ENCODE results near the gene ENTR1.

ENTR1 gene

DNA sequence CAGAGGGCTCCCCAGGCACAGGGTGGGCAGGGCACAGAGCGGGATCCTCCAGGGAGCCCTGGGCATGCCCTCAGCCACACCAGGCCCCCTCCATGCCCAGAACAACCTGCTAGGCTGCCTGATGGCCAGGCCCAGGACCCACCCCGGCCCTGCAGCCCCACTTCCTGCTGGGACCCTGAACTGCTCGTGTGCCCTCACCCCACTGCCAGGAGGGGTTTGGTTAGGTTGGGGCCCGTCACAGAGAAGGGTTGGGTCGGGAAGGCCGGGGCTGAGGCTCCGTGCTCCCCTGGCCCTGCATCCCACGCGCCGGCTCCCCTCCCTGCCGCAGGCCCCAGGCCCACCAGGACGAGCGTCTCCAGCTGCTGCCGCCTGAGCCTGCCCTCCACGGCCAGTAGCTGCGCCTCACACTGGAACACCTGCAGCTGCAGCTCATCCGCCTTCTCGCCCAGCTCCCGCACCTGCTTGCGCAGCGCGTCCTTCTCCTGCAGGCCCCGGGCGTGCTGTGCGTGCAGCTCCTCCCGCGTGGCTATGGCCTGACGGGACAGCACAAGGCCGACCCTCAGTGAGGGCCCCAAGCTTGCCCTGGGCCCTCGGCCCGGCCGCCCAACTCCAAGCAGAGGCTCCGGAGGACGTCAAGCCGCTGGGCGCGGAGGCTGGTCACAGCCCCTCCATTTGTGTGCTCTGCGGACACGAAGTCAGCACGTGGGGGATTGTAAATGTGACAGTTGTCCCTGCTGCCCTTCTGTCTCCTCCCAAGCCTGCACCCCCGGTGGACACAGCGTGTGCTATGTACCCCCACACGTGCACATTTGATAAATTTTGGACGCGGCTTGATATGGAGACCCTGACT, 42.9 kb downstream of the ENTR1 start:
- WGBS, 2 experiments (ENCODE audit: insufficient coverage in 2 of 2) = 88 to 91% methylated on average over 42 to 44 of the region's 45 CpGs
- no peak overlapping the region for H3K27ac ChIP-seq (ENCODE audit: low read depth, low read length, severe bottlenecking)
- peaks cover 4% of the 10 kb centered on the region for H3K36me3 ChIP-seq (ENCODE audit: control insufficient read depth, insufficient read depth, low read length)
- no peaks in the 10 kb centered on the region for H3K9me3 ChIP-seq (ENCODE audit: control insufficient read depth, low read length)
- H3K4me3 ChIP-seq (ENCODE audit: extremely low read depth, insufficient read depth, low read length, poor library complexity, severe bottlenecking) = no peak overlapping the region
- peaks cover 2% of the 10 kb centered on the region for H3K4me1 ChIP-seq (ENCODE audit: control insufficient read depth, insufficient read depth, low read length, poor library complexity, severe bottlenecking)

DNA sequence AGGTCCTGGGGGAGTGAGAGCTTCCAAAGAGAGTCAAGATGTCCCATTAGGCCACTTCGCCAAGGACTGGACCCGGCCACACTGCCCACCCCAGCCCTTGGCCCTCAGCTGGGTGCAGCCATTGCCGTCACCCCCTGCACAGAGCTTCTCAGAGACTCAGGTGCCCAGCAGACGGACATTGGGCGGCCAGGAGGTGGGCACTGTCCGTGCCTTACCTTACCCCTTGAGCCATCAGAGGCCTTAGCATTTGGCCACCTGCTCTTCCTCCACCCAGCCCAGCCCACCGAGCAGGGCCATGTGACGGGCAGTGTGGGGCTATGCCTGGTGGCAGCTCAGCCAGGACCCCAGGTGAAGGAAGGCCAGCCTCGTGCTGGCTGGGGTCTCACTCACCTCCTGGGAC, 43.6 kb downstream of the ENTR1 start:
- H3K4me3 ChIP-seq (ENCODE audit: extremely low read depth, insufficient read depth, low read length, poor library complexity, severe bottlenecking) = no peak overlapping the region
- 91 to 100% methylated on average over 5 to 9 of the region's 9 CpGs for WGBS, 2 experiments (ENCODE audit: insufficient coverage in 2 of 2)
- H3K36me3 ChIP-seq (ENCODE audit: control insufficient read depth, insufficient read depth, low read length) = peaks cover 4% of the 10 kb centered on the region
- H3K27ac ChIP-seq (ENCODE audit: low read depth, low read length, severe bottlenecking) = no peak overlapping the region
- no peaks in the 10 kb centered on the region for H3K9me3 ChIP-seq (ENCODE audit: control insufficient read depth, low read length)
- peaks cover 2% of the 10 kb centered on the region for H3K4me1 ChIP-seq (ENCODE audit: control insufficient read depth, insufficient read depth, low read length, poor library complexity, severe bottlenecking)

DNA sequence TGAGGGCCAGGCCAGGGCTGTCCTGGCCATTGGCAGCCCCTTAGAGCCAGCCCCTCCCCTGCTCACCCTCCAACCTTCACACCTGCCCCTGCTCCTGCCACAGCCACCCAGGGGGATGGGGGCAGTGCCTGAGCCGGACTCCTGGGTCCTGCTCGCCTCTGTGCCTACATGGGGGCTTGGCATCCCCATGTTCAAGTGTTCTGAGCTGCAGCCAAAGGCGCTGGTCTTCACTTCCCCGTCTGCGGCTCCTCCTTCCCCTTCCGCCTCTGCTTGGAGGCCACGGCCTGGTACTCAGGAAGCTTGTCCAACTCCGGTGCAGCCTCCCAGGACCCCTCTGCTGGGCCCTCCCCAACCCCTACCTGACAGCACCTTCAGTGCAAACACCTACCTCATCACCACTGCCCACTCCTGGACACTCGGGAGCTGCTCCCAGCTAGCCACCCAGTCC, 44.6 kb downstream of the ENTR1 start:
- H3K27ac ChIP-seq (ENCODE audit: low read depth, low read length, severe bottlenecking) = no peak overlapping the region
- H3K4me3 ChIP-seq (ENCODE audit: extremely low read depth, insufficient read depth, low read length, poor library complexity, severe bottlenecking) = no peak overlapping the region
- peaks cover 4% of the 10 kb centered on the region for H3K36me3 ChIP-seq (ENCODE audit: control insufficient read depth, insufficient read depth, low read length)
- H3K4me1 ChIP-seq (ENCODE audit: control insufficient read depth, insufficient read depth, low read length, poor library complexity, severe bottlenecking) = peaks cover 2% of the 10 kb centered on the region
- H3K9me3 ChIP-seq (ENCODE audit: control insufficient read depth, low read length) = no peaks in the 10 kb centered on the region
- WGBS, 2 experiments (ENCODE audit: insufficient coverage in 2 of 2) = 92% methylated on average over 8 of the region's 9 CpGs

DNA sequence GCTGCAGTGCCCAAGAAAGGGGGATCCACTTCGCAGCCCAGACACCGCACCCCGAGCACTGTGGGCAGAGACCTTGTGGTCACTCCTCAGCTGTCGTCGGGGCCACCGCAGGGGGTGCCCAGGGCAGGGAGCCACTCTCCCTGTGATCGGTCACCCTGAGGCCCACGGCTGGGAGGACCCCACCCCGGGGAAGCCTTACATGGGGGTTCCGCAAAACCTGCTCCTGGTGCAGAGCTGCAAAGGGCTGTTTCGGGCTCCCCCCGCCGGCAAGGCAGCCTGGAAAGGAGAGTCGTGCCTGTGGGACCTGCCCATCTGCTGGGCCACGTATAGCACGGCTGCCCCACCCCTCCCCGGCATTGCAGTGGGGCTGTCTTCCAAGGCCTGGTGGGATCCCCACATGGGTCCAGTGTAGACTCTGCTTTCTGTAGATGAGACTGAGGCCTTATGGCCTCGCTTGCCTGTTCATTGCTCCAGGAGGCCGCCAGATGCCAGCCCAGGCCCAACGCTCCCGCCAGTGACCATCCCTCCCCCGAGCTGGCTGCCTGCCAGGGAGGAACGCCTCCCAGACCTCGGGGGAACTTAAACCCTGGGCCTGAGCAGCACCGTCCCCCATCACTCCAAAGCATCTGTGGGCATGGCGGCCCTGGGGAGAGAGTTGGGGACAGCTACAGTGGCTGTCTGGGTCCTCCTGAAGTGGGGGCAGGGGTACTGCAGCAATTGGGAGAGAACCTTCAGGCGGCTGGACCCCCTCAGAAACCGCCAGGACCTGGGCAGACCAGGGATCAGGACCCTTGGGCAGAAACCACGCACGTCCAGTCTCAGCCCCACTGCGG, 45.3 kb downstream of the ENTR1 start:
- Histone ChIP-seq H3K9me3 (ENCODE audit: control insufficient read depth, low read length) (no peaks in the 10 kb centered on the region), H3K36me3 (ENCODE audit: control insufficient read depth, insufficient read depth, low read length) (peaks cover 4% of the 10 kb centered on the region), H3K4me1 (ENCODE audit: control insufficient read depth, insufficient read depth, low read length, poor library complexity, severe bottlenecking) (peaks cover 2% of the 10 kb centered on the region), H3K27ac (ENCODE audit: low read depth, low read length, severe bottlenecking) (no peak overlapping the region), H3K4me3 (ENCODE audit: extremely low read depth, insufficient read depth, low read length, poor library complexity, severe bottlenecking) (no peak overlapping the region)
- WGBS, 2 experiments (ENCODE audit: insufficient coverage in 2 of 2) = 91 to 94% methylated on average over 28 to 29 of the region's 31 CpGs

DNA sequence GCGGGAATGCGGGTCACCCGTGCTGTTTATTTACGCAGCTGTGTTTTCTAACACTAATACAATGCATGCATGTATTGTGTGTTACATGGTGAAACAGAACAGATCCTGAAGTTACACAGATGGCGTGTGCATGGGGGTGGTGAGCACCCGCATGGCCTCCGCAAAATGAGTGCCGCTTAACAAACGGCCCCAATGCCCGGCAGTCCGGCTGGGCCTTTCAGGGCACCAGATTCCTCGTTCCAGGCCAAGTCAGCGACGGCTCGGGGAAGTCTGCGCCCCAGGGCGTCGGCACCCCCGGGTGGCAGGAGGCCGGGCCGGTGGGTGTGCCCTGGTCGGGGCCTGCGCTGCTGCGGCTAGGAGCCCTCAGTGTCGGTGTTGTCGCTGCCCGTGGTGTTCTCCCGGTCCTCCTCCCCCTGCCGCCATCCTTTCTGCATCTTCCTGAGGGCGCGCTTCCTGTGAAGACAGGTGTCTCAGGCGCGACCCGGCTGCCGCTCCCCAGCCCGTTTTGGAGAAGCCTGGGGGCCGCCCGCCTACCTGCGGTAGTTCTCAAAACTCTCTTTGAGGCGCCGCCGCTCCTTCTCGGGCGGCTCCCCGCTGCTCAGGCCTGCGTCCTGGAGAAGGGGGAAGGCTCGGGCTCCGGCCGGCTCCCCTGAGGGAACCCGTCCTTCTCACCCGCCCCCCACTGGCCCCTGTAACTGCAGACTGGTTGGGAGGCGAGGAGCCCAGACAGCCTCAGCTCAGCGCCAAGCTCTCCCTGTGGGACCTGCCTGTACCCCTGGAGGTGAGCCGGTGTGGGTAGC, 46.3 kb downstream of the ENTR1 start:
- Histone ChIP-seq H3K36me3 (ENCODE audit: control insufficient read depth, insufficient read depth, low read length) (peaks cover 9% of the 10 kb centered on the region), H3K27ac (ENCODE audit: low read depth, low read length, severe bottlenecking) (no peak overlapping the region), H3K4me3 (ENCODE audit: extremely low read depth, insufficient read depth, low read length, poor library complexity, severe bottlenecking) (peak overlapping the region; percentile 64), H3K4me1 (ENCODE audit: control insufficient read depth, insufficient read depth, low read length, poor library complexity, severe bottlenecking) (peaks cover 2% of the 10 kb centered on the region), H3K9me3 (ENCODE audit: control insufficient read depth, low read length) (no peaks in the 10 kb centered on the region)
- WGBS, 2 experiments (ENCODE audit: insufficient coverage in 2 of 2) = 86 to 89% methylated on average over 50 to 53 of the region's 54 CpGs

DNA sequence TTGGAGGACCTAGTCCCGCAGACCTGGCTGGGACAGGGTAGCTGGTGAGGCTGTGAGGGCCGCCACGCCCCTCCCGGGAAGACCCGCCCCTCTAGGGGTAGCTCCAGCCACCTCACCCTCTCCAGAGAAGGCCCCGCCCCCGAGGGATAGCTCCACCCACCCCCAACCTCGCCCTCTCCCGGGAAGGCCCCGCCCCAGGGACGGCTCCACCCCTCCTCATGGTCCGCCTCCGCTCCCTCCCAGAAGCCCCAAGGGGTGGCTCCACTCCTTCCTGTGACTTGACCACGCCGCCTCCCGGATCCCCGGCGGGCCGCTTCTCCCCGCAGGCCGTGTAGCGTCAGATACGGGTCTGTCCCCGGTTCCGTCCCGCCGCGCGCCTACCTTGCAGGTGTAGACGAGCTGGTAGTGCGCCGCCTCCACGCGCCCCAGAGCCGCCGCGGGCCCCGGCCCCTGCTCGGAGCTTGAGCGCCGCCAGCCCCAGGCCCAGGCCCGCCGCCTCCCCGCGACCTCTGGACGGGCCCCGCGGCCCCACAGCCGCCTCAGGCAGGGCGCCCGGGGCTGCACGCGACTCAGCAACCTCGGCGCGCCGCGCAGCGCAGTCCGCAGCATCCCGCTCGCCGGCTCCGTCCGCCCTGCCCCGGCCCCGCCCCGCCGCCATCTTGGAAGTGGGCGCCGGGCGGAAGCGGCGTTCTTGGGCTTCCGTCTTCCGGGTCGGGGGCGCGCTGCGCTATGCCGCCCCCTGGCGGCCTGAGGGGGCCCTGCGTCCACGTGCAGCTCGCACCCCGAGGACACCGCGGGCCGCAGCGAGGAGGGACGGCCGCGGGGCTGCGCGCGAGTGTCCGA, 47.1 kb downstream of the ENTR1 start, which contains the start of gene DNLZ:
Gene DNLZ (minus strand): TSS at position 639 of the 843 bp plus-strand sequence. CDS start 30 bp downstream, at position 609.
- 1 to 2% methylated on average over 66 to 80 of the region's 97 CpGs for WGBS, 2 experiments (ENCODE audit: insufficient coverage in 2 of 2)
- H3K4me3 ChIP-seq (ENCODE audit: extremely low read depth, insufficient read depth, low read length, poor library complexity, severe bottlenecking) = peak within 1 kb of the TSS; percentile 64
- no peaks in the 10 kb centered on the region for H3K9me3 ChIP-seq (ENCODE audit: control insufficient read depth, low read length)
- peaks cover 2% of the 10 kb centered on the region for H3K4me1 ChIP-seq (ENCODE audit: control insufficient read depth, insufficient read depth, low read length, poor library complexity, severe bottlenecking)
- H3K36me3 ChIP-seq (ENCODE audit: control insufficient read depth, insufficient read depth, low read length) = peaks cover 15% of the 10 kb centered on the region
- peak within 1 kb of the TSS; percentile 88 for H3K27ac ChIP-seq (ENCODE audit: low read depth, low read length, severe bottlenecking)

DNA sequence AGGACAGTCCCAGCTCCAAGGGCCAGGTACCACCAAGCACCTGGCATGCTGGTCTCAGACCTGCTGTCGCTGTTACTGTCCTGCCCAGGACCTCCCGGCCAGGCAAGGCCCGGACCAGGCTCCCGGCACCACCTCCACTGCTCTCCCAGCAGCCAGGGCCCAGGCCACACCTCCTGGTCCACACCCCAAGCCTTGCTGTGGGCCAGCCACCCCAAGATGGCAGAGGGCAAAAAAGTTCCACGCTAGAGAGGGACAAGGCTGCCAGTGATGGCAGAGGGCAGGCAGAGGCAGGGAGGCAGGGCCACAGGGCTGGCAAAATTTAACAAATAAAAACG, 48.0 kb downstream of the ENTR1 start:
- peaks cover 2% of the 10 kb centered on the region for H3K4me1 ChIP-seq (ENCODE audit: control insufficient read depth, insufficient read depth, low read length, poor library complexity, severe bottlenecking)
- 85 to 94% methylated on average over 5 of the region's 6 CpGs for WGBS, 2 experiments (ENCODE audit: insufficient coverage in 2 of 2)
- H3K9me3 ChIP-seq (ENCODE audit: control insufficient read depth, low read length) = no peaks in the 10 kb centered on the region
- peaks cover 17% of the 10 kb centered on the region for H3K36me3 ChIP-seq (ENCODE audit: control insufficient read depth, insufficient read depth, low read length)
- H3K4me3 ChIP-seq (ENCODE audit: extremely low read depth, insufficient read depth, low read length, poor library complexity, severe bottlenecking) = no peak overlapping the region
- no peak overlapping the region for H3K27ac ChIP-seq (ENCODE audit: low read depth, low read length, severe bottlenecking)

DNA sequence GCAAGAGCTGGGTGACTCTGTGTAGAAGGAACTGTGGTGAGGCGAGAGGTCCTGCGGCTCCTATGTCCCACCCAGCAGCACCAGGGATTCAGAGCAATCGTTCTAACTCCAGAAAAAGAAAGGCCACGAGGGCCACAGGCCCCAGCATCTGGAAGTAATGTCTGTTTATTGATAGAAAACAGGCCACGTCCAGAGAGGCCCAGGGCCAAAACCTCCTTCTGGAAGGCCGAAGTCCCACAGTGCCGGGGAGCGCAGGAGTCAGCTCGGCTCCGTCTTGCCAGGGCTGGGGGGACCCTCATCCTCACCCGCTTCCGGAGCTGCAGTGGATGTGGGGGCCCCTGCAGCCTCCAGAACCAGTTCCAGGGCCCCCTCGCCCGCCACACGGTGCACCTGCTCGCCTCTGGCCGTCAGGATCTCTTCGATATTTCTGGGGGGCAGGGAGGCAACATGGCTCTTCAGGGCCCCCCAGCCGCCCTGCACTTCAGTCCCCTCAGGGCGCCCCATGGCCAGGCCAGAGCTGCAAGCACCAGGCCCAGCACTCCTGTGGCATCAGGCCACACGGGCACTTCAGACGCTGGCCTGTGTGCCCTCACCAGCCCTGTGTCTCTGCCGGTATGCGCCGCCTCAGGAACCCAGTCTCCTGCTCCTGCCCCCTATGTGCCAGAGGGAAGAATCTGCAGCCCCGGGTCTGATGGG, 48.5 kb downstream of the ENTR1 start:
- Histone ChIP-seq H3K27ac (ENCODE audit: low read depth, low read length, severe bottlenecking) (peak overlapping the region; percentile 58), H3K4me1 (ENCODE audit: control insufficient read depth, insufficient read depth, low read length, poor library complexity, severe bottlenecking) (peaks cover 2% of the 10 kb centered on the region), H3K36me3 (ENCODE audit: control insufficient read depth, insufficient read depth, low read length) (peaks cover 17% of the 10 kb centered on the region), H3K9me3 (ENCODE audit: control insufficient read depth, low read length) (no peaks in the 10 kb centered on the region), H3K4me3 (ENCODE audit: extremely low read depth, insufficient read depth, low read length, poor library complexity, severe bottlenecking) (no peak overlapping the region)
- 90 to 92% methylated on average over 22 to 26 of the region's 26 CpGs for WGBS, 2 experiments (ENCODE audit: insufficient coverage in 2 of 2)

DNA sequence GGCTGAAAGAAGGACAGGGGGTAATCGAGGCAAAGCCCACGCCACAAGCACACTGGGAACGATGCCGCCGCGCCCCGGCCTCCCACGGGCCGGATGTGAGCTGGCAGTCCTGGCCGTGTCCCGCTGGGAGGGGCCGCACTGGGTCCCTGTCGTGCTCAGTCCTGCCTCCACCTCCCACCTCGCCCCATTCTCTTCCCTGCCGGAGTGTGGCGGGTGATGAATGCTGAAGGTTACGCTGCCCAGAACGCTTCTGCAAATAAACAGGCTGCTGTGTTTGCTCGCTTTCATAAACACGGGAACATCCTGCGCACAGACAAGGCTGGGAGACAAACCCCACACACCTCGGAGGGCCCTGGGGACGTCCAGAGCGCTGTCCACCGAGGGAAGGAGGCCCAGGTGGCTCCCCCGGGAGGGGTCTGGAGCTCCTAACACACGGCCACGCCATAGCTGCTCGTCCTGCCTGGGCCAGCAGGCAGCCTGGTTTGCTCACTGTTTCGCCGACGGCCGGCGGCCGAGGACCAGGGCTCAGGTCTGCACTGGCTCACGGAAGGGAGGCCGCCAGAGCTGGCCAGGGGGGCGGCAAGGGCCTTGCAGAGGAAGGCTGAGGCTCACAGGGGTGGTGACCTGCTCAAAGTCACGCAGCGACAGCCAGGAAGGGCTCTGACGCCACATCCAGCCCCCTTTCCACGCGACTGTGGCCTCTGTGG, 49.2 kb downstream of the ENTR1 start:
- H3K27ac ChIP-seq (ENCODE audit: low read depth, low read length, severe bottlenecking) = peak overlapping the region; percentile 58
- no peak overlapping the region for H3K4me3 ChIP-seq (ENCODE audit: extremely low read depth, insufficient read depth, low read length, poor library complexity, severe bottlenecking)
- 93 to 95% methylated on average over 40 to 42 of the region's 43 CpGs for WGBS, 2 experiments (ENCODE audit: insufficient coverage in 2 of 2)
- H3K36me3 ChIP-seq (ENCODE audit: control insufficient read depth, insufficient read depth, low read length) = peaks cover 20% of the 10 kb centered on the region
- peaks cover 3% of the 10 kb centered on the region for H3K4me1 ChIP-seq (ENCODE audit: control insufficient read depth, insufficient read depth, low read length, poor library complexity, severe bottlenecking)
- no peaks in the 10 kb centered on the region for H3K9me3 ChIP-seq (ENCODE audit: control insufficient read depth, low read length)

Data from mesodermal cell (in vitro differentiated cells).